GM19468 (cell line): ENCODE data around the gene CD300A.

Experiments
- ATAC-seq: cut with Tn5 transposase; IDR thresholded peaks from one replicate; pipeline ENCODE4 v1.9.1; 2021; ENCODE audit warnings: mild to moderate bottlenecking, moderate library complexity, moderate number of reproducible peaks; ENCODE audit not compliant: unreplicated experiment; ENCODE audit errors: extremely low read depth

The CD300A gene

DNA sequence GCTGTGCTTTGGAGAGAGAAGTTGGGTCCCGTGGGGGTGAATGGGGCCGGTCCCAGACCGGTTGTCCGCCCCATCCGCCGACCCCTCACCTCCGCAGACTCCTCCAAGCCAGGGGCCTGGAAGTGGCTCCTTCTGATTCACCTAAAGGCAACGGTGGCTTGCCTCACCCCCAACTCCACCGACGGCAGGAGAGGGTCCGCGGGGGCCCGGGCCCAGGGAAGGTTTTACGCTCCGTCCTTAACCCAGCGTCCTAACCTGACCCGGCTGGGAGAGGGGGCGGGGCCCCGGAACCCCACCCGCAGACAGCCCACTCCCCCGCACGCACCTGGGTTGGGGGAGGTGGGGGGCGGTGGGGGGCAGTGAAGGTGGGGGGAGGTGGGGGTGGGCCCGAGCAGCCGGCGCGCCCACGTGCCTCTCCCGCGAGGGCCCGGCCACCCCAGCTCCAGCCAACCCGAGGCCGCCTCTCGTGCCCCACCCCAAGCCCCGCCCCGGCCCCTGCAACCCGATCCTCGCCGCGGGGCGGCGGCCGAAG, 12.7 kb upstream of the CD300A start:
- ATAC-seq, result no peak

DNA sequence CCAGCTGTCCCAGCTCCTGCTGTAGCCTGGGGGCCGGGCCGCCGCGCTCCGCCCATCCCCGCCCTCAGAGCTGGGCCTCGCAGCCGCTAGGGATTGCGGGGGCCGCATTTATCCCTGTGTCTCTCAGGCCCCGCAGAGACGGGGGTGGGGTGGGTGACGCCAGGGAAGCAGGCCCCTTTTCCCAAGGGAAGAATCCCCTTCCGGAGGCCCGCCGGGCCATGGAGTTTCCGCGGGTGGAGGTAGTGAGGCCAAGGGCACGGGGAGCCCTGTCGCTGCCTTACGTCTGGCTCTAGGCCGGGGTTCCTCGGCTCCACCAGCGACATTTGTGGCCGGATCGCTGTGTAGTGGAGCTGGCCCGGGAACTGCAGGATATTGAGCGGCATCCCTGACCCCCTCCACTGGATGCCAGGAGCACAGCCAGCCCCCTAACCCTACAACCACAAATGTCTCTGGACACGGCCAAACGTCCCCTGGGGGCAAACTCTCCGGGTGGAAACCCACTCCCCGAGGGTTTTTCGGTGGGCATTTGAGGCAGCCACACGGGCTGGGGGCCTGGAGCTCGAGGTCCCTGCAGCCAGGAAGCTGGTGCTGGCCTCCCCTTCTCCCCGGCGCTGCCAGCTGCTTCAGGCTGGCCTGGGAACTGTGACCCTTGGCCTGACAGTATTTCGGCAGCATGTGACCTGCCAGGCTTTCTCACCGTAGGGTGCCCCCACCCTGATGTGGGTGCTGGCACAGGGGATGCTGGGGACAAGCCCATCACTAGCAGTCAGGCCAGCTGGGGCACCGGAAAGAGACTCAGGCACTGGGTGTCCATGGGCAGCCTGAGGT, 12.0 kb upstream of the CD300A start:
- peak; percentile 88 for ATAC-seq

- no peak for ATAC-seq
Observed at GRCh38 chr17:74455025-74455545, 11.3 kb upstream of the CD300A start.

DNA sequence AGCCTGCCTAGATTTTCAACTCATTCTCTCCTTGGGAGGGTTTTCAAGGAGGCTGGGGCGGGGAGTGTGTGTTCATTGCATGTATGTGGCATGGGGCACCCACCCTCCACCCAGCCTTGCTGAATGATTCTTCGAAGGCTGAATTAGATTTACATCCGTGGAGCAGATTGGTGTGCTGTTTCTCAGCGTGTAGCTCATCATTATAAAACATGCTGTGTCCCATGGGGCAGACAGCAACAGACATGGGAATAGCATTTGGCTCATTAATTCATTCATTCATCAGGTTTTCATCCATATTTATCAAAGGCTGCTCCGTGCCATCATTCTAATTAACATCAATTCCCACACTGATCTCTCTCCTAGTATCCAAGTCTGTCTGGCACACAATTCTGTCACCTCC, 10.6 kb upstream of the CD300A start:
- no peak for ATAC-seq

DNA sequence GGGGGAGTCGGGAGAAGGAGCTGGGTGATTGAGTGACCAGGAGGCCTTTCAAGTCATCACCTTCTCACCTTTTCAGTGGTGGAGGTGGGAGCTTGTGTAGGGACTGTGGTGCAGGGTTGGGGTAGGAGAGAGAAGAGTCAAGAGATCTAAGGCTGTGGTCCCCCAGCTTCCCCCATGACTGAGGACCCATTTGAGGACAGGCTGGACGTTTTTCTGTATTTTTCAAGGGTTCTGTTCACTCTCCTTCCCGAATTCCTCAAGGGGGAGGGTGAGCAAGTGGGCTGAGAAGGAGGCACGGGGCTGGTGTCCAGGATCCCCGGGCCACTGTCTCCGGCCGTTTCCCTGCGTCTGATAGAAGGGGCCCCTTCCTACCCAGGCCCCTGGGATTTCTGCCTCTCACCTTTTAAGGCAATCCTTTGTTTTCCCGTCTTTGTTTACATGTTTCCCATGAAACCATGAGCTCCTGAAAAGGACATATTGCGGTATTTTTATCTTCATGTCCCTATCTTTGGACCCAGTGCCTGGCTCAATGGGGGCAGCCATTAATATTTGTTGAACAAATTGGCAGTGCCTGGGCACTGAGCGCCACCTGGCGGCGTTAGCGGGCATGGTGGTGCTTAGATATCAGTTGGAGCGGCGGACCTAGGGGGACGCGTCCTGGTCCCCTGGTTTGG, 9.2 kb upstream of the CD300A start:
- no peak for ATAC-seq

- ATAC-seq, result no peak
Observed at GRCh38 chr17:74457820-74458166, 8.6 kb upstream of the CD300A start.

- ATAC-seq, result no peak
Observed at GRCh38 chr17:74458835-74459234, 7.6 kb upstream of the CD300A start.

DNA sequence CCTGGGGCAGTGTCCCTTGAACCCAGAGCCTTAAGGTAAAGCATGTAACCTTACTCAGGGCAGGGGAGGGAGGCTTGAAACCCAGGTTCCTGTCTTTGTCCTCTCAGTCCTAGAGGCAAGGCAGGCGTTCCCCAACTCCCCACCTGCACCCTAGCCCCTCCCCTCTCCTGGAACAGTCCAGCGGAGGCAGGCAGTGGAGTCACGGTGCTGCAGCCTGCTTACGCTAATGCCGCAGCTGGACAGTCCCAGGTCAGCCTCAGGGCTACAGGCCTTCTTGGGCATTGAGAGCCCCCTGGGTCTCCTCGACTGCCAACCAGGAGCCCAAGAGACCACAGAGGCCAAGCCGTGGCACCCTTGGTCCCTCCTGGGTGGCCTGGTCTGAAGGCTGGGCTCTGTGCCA, 6.8 kb upstream of the CD300A start:
- ATAC-seq, result no peak

GRCh38 chr17:74460241-74460640, 6.2 kb upstream of the CD300A start:
- ATAC-seq, result no peak

DNA sequence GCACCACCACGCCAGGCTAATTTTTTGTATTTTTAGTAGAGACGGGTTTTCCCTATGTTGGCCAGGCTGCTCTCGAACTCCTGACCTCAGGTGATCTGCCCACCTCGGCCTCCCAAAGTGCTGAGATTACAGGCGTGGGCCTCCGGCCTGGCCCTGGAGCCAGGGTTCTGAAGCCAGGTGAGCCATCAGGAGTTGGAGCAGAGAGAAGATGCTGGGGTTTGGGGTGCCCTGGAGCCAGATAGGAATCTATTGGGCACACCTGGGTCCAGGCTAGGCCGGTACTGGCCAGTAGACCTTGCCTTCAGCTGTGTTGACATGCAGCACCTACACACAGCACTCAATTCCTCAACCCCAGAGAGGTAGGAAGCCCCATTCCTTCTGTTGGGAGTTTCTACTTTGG, 5.4 kb upstream of the CD300A start:
- no peak for ATAC-seq

DNA sequence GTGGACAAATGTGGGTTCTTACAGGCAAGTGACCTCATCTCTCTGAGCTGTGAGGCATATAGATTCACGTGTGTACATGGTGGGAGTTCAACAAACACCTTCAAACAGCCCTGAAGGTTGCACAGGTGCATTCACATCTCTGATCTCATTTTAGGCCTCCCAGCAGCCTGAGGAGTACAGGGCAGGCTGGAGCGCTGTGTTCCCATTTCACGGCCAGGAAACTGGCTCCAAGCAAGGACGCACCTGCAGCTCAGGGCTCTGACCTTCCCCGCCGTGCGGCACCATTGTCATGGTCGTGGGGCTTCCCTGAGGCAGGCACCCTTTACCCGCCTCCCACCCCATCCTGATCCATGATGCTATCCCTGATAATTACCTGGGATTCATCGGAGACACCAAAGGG, 4.8 kb upstream of the CD300A start:
- ATAC-seq, result no peak

GRCh38 chr17:74464730-74465377, 1.6 kb upstream of the CD300A start:
- ATAC-seq, result no peak

- no peak for ATAC-seq
Observed at GRCh38 chr17:74465378-74466110, 890 bp upstream of the CD300A start.

DNA sequence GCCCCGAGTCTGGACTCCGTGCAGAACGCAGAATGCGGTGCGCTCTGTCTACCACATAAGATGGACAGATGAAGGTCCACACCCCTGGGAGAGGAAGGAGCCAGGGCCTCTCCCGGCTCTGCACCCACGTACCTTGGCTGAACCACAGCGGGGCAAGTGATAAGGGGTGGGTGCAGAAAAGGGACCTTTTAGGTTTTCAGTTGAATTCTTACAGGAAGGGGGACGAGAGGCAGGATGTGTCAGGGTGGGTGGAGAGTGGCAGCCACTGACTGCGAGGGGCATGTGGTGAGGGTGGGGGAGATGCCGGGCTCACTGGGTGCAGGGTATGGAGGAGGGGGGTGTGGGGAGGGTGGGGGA, 372 bp downstream of the CD300A start:
- ATAC-seq, result no peak

DNA sequence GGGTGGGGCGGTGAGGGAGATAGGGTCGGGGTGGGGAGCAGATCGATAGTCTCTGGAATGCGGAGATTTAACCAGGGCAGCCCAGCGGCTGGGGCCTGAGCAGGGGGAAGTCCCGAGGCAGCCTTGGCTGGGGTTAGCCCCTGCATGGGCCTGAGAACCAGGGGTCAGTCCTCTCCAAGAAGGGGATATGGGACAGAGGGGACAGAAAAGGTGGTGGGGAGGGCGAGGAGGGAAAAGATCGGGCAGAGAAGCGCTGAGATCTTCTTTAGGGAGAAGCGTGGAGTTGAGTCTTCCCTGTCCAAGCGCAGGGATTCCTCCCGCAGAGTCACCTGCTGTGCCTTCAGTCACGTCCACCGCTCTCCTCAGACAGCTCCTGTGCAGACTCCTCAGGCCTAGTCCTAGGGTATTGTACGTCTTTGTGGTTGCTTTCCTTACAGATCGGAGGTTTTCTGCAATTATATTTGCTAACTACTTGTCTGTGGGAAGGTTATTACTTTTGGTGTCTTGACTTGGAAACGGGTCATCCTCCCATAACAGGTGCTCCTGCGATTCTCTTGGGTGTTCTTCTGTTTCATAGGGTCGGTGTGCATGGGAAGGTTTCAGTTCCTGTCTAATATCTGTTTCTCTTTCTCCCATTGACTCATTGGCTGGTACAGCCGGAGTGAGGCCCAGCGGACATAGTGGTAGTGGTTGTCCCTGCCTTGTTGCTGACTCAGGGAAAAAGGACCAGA, 952 bp downstream of the CD300A start:
- peak; percentile 82 for ATAC-seq

GRCh38 chr17:74471341-74471740, 4.9 kb downstream of the CD300A start:
- no peak for ATAC-seq

- ATAC-seq, result no peak
Observed at GRCh38 chr17:74472890-74473289, 6.5 kb downstream of the CD300A start.

GRCh38 chr17:74473294-74473693, 6.9 kb downstream of the CD300A start:
- ATAC-seq, result no peak

GRCh38 chr17:74474043-74474792, 7.8 kb downstream of the CD300A start:
- no peak for ATAC-seq
